ENCODE measurements around the gene SLC9B2. TPM values are rescaled to one million over a fixed set of nuclear protein-coding genes. Genes with fewer than 3 reads are reported as not detected.

The SLC9B2 gene
- total and polyA plus RNA-seq, 10 of the 15 experiments (the other 5 are each of a cell fraction or from before 2014, with no cell fraction given) = 8.9 to 32.5 (median 25.3) TPM

- intact Hi-C loops (cut with micrococcal nuclease; ENCODE audit: unreplicated experiment) (loop anchor here (2.0 kb wide), 1 partner anchor 249 kb away; the partner anchor contains the start of gene UBE2D3), in situ Hi-C loops (cut with MboI) (no loop called here)
- no peaks in the 10 kb centered on the region for H3K36me3 ChIP-seq (ENCODE audit: control insufficient read depth in 2 of 2, insufficient read depth in 2 of 2, low read length in 1 of 2)
- no peaks in the 10 kb centered on the region for H3K27me3 ChIP-seq (replicated peaks in 1 of 2; ENCODE audit: control insufficient read depth in 2 of 2, insufficient read depth in 2 of 2, low read length in 1 of 2)
- ChIA-PET CTCF (interaction anchor here (0.8 to 2.6 kb wide), 7 partner anchors 12 to 56 kb away, joined by 3 to 17 read pairs (median 10); partner anchors contain the start of gene SLC9B1), POLR2A (interaction anchor here (0.6 to 1.3 kb wide), 5 partner anchors 19 to 648 kb away, joined by 3 to 5 read pairs (median 3); no protein-coding TSS in a partner anchor), RAD21 (ENCODE audit: unreplicated experiment) (interaction anchor here (0.6 to 7.8 kb wide), 9 partner anchors 11 to 645 kb away, joined by 3 to 69 read pairs (median 3); partner anchors contain the start of gene CISD2), SMC1A (ENCODE audit: uncharacterized antibody, unreplicated experiment) (interaction anchor here (0.6 to 5.4 kb wide), 9 partner anchors 8 to 248 kb away, joined by 3 to 59 read pairs (median 4); partner anchors contain the start of gene UBE2D3)
- ATAC-seq (peak; percentile 75), DNase-seq (ENCODE audit: low read depth, low spot score) (no peak), FAIRE-seq (no peak)
- H3K79me2 ChIP-seq (ENCODE audit: control insufficient read depth, insufficient read depth, low read length) = peaks cover 53% of the 10 kb centered on the region
- WGBS (ENCODE audit: insufficient coverage, insufficient replicate concordance, low lambda C conversion rate, missing lambda C conversion rate) = under 1% methylated on average over 82 of the region's 82 CpGs
- H3K27ac ChIP-seq (ENCODE audit: control insufficient read depth, insufficient read depth) = peak overlapping the region; percentile 93
- H3K4me1 ChIP-seq (ENCODE audit: control insufficient read depth, insufficient read depth, low read length) = peaks cover 8% of the 10 kb centered on the region
- no peaks in the 10 kb centered on the region for H4K20me1 ChIP-seq (ENCODE audit: control insufficient read depth, insufficient read depth)
- peak overlapping the region; percentile 77 for H3K4me3 ChIP-seq
- BruUV-seq (replicated peaks) = no TSS peak
- peak overlapping the region; percentile 94 for H3K4me2 ChIP-seq (ENCODE audit: control insufficient read depth, insufficient read depth)
- peak overlapping the region; percentile 83 for H2AFZ ChIP-seq (ENCODE audit: control insufficient read depth, low read depth, low read length)
- no peaks in the 10 kb centered on the region for H3K9me3 ChIP-seq (replicated peaks; ENCODE audit: control insufficient read depth, insufficient read depth, low read length)
- peak overlapping the region; percentile 93 for H3K9ac ChIP-seq (ENCODE audit: control insufficient read depth, insufficient read depth, low read length)
- TF ChIP-seq GATAD2B (conservative IDR thresholded peaks at IDR 0.05; ENCODE audit: low read depth) (peak; percentile 74; the same call in 1 of the 2 replicates), PAX8 (IDR thresholded peaks at IDR 0.05) (no peak), ZNF592 (IDR thresholded peaks at IDR 0.05) (no peak), BHLHE40 (IDR thresholded peaks at IDR 0.05; ENCODE audit: borderline replicate concordance in 1 of 2, low read depth in 2 of 2, low read length in 1 of 2) (peak; percentile 10 to 66; a peak in 2 of 4 replicates), CREB1 (IDR thresholded peaks at IDR 0.05; ENCODE audit: low read depth) (no peak), NR2C2 (IDR thresholded peaks at IDR 0.05; ENCODE audit: borderline replicate concordance, control insufficient read depth, insufficient read length, low read depth) (no peak), PAX5 (IDR thresholded peaks at IDR 0.05; ENCODE audit: borderline replicate concordance, low read depth, low read length) (no peak), FOS (IDR thresholded peaks at IDR 0.05; ENCODE audit: borderline replicate concordance, extremely low read depth, insufficient read length) (no peak), HDAC2 (IDR thresholded peaks at IDR 0.05) (no peak), IKZF2 (IDR thresholded peaks at IDR 0.05) (0 out of 4 replicates have a peak, but pooled peaks of 1 of the 2 experiments have one; percentile 9), SUZ12 (IDR thresholded peaks at IDR 0.05; ENCODE audit: unreplicated experiment) (no peak), IRF3 (IDR thresholded peaks at IDR 0.05) (no peak), NFYA (IDR thresholded peaks at IDR 0.05; ENCODE audit: borderline replicate concordance, low read depth, low read length) (no peak), CHD2 (IDR thresholded peaks at IDR 0.05; ENCODE audit: borderline replicate concordance, low read depth, low read length) (no peak)
Measured at GRCh38 chr4:103075894-103076746, 441 bp downstream of the SLC9B2 start.
